A673 (cell line): ENCODE data around the gene MESD.

Source experiments
- CTCF ChIP-seq: fragments of 300-800, 200-600 bp; sonication (generic); conservative IDR thresholded peaks from 2 replicates; pipeline ENCODE4 v1.5.1; 2017; ENCODE audit warnings: low read depth, mild to moderate bottlenecking, antibody characterized with exemption, low read length, moderate library complexity, mixed read lengths
- EZH2 ChIP-seq: fragments of 200-600 bp; sonication (generic); IDR thresholded peaks from 2 replicates; pipeline ENCODE4 v1.6.1; 2017; ENCODE audit warnings: borderline replicate concordance, low read depth, mild to moderate bottlenecking, mixed read lengths, antibody characterized with exemption, low read length; ENCODE audit not compliant: poor library complexity, severe bottlenecking

GRCh38 chr15:80906159-80906766 is 83.4 kb downstream of the MESD start:
- no peak for TF ChIP-seq CTCF
- no peak for TF ChIP-seq EZH2
